Inflammatory macrophage treated with lipopolysaccharide for 4 hours (primary cell): ENCODE measurements around the gene MTARC2.
A peak's percentile ranks its signal among the peaks of the same experiment; 100 is the strongest.
"Not testable (repeated sequence)": the region's sequence is repeated elsewhere in the genome, so short reads cannot be mapped to it uniquely, and the experiment has no call there.

ENCODE experiments used
- DNase-seq: peaks from one replicate; pipeline ENCODE4 v3.0.0-alpha.2; 2020

The MTARC2 gene

DNA sequence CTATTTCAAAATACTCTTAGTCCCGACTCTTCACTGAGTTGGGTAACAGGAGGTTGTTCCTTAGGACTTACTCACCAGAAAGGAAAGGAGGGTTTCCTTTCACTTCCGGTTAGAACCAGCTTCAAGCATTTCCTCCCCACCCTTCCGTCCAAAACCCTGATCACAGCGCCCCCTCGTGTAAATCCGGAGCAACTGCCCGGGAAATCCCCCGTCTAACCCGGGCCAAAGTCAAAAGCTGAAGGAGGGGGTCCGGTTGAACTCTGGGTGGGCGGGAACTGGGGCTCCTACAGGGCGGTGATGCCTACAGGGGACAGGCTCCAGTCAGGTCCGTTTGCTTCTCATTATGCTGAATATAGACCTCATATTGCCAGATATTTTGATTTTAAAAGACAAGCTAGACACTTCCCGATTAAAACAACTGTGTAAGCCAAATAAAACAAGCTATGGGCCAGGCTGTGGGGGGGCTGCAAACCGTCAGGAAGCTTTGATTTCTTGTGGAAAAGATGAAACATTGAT is 15.0 kb upstream of the MTARC2 start:
- peak; percentile 91 for DNase-seq

DNA sequence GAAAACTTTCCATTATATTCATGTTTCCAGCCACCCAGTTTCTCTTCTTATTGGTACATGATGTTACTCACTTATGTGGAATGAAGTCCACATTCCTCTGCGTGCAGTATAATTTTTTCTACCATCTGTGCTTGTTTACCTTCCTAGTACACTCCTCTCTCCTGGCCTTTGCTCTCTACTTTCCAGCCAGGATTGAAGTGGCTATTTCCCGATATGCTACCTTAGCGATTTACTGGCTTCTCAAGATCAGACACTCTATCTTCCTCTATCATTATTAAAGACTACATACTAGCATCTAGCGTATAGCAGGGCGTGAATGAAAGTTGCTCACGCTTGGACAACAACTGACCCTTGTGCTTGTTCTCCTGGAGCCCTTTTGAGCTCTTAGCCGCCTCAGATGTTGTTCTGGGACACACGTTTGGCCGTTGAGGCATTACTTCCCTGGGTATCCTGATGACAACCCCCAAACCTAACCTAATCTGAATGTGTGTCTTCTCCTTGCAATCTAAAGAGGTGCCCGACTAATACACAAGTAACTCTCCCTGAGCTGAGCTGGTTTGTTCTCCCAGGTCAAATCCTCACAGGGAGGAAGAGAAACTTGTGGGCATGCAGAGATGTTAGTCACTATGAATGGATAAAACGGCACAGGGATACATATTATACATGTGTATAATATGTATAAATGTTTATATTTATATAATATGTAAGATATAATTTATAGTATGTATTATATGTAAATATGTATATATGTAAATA is 13.4 kb upstream of the MTARC2 start:
- no peak for DNase-seq

DNA sequence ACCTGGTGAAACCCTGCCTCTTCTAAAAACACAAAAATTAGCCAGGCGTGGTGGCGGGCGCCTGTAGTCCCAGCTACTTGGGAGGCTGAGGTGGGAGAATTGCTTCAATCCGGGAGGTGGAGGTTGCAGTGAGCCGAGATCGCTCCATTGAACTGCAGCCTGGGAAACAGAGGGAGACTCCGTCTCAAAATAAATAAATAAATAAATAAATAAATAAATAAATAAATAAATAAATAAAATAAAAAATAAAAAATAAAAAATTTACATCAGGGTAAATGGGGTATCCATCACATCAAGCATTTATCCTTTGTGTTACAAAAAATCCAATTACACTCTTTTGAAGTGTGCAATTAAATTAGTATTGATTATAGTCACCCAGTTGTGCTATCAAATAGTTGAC is 11.8 kb upstream of the MTARC2 start:
- DNase-seq: not testable (repeated sequence)

DNA sequence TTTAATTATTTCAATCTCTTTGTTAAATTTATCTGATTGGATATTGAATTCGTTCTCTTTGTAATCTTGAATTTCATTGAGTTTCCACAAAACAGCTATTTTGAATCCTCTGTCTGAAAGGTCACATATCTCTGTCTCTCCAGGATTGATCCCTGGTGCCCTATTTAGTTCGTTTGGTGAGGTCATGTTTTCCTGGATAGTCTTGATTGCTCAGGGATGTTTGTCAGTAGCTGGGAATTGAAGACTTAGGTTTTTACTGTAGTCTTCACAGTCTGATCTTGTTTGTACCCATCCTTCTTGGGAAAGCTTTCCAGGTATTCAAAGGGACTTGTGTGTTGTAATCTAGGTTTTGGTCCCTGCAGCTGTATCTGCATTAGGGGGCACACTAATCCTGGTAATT is 6.8 kb upstream of the MTARC2 start:
- DNase-seq: no peak

DNA sequence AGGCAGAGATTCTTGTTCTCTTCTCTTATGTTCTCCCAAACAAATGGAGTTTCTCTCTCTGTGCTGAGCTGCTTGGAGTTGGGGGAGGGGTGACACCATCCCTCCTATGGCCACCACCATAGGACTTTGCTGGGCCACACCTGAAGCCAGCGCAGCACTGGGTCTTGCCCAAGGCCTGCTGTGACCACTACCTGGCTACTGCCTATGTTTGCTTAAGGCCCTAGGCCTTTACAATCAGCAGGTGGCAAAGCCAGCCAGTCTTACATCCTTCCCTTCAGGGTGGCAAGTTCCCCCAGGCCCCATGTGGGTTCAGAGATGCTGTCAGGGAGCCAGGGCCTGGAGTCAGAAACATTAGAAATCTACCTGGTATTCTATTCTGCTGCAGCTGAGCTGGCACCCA is 6.3 kb upstream of the MTARC2 start:
- no peak for DNase-seq

DNA sequence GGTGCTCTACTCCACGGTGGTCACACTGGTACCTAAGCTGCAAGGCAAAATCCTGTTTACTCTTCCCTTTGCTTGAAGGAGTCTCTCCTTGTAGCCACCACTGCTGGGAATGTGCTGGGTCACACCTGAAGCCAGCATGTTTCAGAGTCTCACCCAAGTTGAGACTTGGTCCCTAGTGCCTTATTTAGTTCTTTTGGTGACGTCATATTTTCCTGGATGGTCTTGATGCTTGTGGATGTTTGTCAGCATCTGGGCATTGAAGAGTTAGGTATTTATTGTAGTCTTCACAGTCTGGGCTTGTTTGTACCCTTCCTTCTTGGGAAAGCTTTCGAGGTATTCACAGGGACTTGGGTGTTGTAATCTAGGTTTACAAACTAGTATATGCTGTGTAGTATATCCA is 5.6 kb upstream of the MTARC2 start:
- no peak for DNase-seq

DNA sequence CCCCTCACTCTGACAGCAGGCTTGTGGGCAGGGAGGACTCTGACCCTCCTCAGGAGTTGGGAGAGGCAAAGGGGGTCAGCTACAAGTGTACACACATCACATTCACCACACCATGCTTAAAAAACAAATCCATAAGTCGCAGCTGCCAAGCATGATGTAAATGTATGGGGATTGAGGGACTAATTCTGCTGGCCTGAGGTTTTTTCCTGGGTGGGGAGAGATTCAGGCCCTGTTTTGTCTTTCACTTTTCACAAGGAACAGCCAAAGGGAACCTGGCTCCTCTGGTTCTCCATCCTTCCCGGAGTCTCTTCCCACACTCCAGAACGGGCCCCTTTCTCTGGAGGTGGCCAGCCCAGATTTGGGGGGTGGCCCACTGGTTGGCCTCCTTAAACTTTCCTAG is 1.3 kb upstream of the MTARC2 start:
- no peak for DNase-seq

DNA sequence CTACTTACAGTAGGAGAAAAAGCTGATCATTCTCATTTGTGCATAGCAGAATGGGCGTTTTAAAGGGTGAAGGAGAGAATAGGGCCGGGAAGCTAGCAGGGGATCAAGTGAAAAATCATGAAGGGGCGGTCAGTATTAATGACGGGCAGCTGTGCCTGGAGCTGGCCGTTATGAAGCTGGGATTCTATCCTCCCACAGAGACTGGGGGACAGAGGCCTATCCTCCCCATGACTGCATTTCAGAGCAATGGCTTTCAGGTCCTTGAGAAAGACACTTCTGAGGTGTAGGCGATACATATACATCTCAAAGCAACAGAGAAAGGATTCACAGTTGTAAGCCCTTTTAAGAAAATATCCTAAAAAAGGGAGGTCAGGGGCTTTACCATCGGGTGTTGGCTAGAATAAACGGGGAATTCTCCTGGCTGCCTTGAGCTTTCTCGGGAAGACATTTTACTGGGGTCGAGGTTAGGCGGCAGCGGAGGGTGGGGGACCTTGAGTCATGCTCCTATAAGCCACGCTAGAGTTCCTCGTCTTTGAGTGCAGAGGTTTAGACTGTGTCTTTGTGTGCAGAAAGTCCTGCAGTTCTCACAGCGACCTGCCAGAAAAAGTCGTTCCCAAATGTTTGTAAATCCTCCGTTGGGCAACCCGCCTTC is 559 bp upstream of the MTARC2 start:
- no peak for DNase-seq

DNA sequence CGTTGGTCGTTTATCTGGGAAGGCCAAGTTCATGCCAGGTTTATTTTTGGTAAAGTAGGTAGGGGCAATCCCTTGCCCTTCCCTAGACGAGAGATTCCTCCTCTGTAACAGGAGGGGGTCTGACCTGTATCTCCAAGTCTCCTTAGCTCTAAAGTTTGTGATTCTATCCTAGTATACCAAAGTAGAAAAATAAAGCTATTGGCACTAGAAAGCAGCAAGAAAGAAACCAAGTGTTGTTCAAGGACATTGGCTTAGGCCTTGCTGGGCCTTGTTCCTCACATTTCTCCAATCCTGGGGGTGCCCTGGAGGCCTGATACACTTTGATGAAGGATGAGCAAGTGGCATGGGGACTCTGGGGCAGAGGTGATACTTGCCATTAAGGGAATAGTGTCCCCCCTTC is 814 bp downstream of the MTARC2 start:
- DNase-seq: no peak

DNA sequence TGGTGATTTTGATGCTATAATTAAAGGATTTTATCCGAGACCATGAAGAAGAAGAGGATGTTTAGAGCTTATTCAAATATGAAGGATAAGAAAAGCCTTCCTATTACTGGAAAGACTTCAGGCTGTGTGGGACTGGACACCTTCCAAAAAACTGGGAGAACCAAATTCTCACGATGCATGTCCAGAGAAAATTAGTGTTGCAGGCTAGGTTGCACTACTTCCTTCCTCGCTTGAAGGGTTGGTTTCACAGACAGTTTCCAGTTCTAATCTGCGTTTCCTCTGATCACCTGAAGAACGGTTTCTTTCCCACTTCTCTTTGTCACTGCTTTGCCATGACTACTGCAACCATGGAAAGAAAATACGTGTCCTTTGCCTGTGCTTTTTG is 2.0 kb downstream of the MTARC2 start:
- DNase-seq: no peak

DNA sequence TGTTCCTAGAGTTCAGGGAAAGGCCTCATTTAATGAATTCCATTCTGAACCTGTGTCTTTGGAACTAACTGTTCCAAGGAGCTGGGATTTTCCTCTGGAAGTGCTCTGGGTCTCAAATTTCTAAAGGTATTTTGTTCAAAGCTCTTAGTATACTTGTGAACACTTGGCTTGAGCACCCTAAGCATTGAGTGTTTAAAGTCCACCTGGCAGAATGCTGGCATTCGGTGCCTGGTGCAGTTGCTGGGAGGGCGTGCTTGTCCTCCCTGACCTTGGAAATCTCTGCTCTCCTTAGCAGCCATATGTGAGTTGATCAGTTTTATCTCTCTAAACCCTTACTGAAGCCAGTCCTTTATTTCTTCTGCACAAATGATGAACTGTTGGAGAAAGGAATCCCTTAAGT is 3.0 kb downstream of the MTARC2 start:
- DNase-seq: no peak

DNA sequence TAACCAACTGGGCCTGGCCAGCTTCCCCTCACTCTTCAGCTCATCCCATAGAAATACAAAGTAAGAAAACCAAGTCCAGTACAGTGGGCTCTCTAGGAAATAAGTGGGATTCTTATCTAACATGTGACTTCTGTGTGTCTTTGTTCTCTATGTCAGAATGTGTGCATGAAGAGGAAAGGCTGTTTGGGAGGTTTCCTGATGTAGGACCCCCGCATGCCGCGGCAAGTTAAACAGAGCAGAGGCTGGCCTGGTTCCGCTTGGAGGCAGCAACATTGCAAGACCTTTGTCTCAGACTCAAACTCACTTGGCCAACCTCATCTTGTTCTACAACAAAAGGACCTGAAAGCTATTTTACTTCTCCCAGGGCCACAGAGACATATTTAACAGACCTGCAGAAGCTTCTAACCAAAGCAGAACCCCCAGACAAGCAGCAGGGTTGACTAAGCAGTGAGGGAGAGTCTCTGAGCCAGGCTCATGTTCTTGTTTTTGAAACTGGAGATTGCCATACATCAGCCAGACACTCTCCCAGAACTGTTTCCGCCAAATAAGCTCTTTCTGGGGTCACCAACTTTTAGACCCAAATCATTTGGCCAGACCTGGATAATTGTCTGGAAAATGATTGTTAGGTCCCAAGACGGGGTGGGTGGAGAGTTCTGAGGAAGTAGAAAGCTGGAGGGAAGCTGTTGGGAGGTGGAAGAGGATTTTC is 6.2 kb downstream of the MTARC2 start:
- no peak for DNase-seq

DNA sequence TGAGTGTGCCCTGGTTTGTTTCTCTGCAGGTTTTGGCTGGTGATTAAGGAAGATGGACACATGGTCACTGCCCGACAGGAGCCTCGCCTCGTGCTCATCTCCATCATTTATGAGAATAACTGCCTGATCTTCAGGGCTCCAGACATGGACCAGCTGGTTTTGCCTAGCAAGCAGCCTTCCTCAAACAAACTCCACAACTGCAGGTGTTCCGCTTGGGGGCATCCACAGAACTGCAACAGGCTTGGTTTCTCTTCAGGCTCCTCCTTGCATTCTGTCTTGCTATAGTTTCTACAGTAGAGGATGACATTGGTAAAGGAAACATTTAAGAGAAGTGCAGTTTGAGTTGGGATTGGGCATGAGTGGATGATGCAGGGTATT is 6.8 kb downstream of the MTARC2 start:
- DNase-seq: no peak

DNA sequence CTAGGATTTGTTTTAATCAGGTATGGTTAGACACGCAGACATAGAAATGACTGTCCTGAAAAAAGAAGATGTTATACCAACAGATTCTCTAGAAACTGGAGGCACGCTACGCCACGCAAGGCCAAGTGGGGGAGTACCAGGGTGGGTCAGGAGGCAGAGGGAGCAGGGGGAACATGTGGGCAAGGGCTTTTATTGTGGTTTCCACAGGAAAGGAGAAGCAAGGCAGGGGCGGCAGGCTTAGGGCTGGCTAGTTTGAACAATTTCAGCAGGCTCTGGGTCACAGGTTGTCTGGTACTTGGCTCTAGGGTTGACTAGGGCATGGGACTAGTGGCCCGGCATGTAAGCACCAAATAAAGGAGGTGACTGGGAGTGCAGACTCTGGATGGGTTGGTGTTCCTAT is 7.2 kb downstream of the MTARC2 start:
- no peak for DNase-seq

DNA sequence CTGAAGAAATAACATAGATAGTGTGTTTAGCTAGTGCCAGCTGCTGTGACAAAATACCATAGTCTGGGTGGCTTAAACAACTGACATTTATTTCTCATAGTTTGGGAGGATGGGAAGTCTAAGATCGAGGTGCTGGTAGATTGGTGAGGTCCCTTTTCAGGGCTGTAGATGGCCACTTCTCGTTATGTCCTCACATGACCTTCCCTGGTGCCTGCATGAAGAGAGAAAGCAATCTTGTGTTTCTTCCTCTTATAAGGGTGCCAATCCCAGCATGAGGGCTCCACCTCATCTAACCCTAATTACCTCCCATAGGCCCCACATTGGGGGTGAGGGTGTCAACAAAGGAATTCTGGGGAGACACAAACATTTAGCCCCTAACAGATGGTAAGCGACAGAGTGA is 9.3 kb downstream of the MTARC2 start:
- DNase-seq: peak; percentile 6

DNA sequence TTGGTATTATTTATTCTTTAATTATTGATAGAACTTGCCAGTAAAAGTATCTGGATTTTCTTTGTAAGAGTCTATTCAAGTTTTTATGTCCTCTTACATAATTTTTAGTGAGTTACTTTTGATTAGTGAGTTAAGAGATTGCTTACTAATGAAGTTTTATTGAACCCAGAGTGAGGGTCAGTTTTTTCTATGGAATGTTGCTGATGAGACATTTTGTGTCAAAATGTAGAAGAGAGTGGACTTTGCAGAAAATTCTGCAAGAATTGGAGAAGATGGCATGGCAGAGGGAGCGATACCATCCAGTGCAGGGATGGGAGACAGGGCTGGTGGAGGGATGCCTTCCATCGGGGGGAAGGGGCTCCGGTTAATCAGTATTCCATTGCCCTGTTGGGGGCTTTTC is 11.0 kb downstream of the MTARC2 start:
- no peak for DNase-seq

DNA sequence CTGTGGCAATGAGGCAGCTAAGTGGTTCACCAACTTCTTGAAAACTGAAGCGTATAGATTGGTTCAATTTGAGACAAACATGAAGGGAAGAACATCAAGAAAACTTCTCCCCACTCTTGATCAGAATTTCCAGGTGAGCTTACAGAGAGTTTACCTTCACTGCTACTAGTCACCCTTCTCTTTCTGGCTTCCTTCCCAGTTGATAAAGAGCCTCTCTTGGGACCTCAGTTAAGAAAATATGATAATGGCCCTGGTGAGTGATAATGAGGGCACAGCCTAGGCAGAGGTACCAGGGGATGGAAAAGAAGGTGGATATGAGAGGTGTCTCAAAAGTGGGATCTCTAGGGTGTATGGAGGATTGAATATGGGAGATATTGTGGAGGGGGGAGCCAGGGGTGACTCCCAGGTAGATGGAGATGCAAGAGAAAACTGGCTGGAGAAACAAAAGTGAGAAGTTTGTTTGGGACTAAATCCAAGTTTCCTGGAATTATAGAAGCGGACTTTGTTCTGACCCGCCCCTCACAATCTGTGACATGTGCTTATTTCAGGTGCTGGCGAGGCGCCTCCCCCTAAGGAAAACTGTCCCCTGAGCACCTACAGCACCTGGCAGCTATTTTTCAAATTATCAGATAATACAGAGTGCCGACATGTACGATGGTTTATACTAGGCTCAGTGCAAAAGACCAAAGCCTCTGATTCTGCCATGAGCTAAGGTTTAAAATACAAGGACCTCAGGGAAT is 13.7 kb downstream of the MTARC2 start:
- DNase-seq: no peak

DNA sequence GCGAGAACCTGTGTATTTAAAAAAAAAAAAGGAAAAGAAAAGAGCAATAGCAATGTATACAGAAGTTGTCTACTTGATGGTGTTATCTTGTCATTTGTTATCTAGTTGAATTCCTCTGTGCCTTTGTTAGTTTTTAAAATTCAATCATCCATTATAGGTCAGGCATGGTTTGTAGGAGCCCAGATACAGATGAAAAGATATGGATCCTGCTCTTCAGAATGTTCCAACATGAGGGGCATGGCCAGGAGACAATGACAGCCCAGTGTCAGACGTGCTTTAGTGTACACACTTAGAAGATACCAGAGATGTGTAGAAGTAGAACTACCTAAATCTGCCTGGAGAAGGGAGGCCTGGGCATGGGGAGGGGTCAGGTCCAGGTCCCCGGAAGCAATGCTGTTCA is 16.6 kb downstream of the MTARC2 start:
- no peak for DNase-seq

DNA sequence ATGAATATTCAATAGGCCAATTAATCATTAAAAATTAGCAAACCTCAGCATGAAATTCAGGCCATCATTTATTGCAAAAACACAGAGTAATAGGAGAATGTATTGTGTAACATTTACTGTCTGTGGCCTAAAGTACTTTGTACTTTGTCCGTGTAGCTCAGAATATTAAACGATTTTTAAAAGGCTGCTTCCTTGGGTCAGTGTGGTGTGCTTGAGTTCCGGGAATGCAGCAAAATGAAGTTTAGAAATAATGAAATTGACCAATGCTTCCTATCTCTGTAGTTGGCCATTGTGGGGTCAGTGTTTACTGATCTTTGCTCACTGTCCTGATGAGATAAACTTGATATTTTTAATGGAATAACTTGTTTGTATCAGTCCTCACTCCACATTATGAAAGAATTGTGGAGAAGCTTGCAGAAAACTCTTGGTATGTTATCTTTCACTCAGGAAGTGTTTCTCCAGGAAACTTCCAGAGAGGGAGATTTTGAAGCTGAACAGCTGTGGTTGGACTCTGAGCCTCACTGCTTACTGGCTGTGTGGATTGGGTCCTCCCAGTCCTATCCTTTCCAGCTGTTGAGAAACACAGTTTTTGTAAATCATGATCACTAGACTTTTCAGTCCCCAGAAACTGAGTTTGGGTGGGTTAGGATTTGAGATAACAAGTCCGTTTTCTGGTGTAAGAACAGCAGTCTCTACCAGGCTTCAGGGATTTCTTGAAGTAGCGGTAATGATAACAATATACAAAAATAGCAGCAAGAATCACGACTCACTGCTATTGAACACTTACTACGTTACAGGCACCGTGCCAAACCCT is 19.4 kb downstream of the MTARC2 start:
- DNase-seq: no peak

DNA sequence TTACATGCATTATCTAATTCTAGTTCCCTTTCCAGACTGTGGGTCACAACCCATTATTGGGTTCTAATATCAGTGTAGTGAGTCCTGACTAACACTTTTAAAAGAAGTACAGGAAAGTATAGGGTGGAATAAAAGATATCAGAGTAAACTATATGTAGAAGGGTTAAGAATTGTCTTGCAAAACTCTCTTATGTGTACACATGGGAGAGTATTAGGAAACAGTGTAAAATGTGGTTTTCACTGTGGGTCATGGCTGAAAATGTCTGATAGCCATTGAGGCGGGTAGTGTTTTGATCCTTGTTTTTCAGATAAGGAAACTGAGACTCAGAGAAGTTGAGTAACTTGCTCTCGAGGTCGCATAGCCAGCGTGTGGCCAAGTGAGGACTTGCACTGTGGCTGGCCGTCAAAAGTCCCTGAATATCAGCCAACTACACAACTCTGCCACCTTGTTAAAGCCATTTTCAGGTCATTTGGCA is 20.0 kb downstream of the MTARC2 start:
- DNase-seq: peak; percentile 35

DNA sequence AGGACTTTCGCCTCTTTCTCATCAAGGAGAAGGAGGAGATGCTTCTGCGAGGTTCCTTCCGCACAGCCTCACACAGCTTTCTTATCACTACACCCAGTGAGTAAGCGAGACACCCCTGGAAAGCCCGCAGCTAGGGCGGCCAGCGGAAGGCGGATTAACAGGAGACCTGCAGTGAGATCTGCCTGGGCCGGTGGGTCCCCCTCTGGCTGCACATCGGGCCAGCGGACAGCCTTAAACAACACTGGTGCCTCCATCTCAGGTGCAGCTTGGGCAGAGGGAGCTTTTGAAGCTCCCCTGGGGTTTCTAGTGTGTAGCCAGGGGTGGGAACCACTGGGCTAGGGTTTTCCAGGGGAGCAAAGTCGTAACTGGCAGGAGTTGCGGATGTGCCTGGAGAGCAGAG is 21.1 kb downstream of the MTARC2 start:
- DNase-seq: no peak

DNA sequence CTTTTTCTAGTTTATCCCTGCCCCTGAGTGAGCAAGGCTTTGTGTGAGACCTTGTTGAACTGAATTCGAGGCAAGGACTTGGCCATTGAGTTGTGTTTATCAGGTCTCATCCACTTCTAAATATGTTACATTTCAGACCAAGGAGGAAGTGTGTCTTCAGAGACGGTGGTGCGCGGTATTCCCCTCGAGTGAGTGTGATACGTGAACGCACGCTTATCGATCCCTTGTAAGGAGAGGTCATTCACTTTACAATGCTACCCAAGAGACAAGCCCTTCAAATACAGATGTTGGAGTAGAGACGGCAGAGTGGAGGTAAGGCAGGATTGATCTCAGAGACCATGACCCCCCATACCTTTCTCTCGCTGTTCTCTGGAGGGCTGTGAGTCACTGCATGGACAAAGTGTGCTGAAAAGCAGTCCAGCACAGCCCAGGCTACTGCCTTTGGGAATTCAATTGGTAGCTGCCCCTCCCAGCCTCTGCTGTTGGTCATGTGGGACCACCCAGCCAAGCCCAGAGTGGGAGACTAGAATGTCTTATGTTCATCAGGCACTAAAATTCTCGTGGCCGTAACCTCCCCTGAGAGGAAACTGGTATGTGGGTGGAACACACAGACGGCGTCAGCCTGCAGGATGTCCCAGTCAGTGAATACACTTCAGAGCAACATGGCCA is 22.3 kb downstream of the MTARC2 start:
- DNase-seq: no peak
